Measurements from ENCODE around the gene PTMA.

Gene PTMA

DNA sequence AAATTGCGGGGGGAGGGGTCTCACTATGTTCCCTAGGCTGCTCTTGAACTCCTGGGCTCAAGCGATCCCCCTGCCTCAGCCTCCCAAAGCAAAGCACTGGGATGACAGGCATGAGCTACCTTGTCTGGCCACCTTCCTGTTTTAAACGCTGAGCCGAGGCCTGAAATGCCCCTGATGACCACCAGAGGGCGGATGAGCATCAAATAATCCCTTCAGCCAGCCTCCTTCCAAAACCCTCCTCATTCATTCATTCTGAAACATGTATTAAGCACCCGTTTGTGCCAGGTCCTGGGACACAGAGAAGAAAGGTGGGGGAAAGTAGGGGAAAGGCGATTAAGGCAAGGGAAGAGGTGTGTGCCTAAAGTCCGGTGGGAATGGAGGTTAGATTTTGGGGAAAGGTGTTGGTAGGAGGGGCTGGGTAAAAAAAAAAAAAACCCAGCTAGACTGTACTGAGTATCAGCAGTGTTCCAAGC, 30.7 kb upstream of the PTMA start:
- DNase-seq = peak; percentile 86

DNA sequence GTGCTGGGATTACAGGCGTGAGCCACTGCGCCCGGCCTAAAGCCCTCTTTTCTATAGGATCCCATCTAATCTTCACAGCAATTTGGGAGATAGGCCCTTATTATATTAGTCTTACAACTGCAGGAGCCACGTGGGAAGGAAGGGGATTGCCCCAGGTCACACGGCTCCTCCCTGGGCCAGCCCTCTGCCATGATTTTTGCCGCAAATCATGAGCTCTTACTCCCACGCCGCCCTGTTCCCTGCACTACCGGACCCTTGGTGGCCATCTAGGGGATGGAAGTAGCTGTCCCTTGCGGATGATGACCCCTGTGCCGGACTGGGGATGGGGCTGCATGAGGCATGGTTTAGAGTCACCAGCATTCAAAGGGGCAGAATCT, 28.4 kb upstream of the PTMA start:
- no peak for DNase-seq

DNA sequence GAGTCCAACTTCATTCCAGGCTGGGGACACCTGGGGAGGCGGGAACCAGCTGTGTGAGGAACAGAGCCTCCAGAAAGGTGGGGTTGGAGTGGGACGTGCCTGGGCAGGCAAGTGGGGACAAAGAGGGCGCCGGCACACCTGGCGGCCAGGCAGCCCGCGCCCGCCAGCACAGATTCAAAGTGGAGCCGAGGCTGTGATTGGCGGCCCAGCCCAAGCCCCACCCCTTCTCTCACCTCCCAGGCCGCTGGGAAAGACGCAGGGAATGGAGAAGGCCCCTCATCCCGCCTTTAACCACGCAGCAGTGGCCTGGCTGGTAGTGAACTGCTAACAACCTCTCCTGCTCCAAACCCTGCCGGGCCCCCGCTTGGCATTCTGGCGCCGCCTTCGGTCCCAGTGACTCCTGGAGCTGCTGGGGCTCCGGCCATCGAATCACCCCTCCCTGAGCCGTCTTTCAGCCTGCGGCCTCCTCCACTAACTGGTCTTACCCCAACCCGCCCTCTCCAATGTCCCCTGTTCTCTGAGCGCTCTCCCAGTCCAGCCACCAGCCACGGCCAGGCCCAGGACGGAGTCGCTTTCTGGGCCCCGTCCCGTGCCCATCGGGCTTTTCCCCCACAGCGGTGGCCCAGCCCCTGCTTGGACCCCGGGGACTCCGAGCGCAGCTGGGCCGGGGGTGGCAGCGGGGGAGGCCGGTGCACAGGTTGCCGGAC, 27.9 kb upstream of the PTMA start:
- DNase-seq = no peak

DNA sequence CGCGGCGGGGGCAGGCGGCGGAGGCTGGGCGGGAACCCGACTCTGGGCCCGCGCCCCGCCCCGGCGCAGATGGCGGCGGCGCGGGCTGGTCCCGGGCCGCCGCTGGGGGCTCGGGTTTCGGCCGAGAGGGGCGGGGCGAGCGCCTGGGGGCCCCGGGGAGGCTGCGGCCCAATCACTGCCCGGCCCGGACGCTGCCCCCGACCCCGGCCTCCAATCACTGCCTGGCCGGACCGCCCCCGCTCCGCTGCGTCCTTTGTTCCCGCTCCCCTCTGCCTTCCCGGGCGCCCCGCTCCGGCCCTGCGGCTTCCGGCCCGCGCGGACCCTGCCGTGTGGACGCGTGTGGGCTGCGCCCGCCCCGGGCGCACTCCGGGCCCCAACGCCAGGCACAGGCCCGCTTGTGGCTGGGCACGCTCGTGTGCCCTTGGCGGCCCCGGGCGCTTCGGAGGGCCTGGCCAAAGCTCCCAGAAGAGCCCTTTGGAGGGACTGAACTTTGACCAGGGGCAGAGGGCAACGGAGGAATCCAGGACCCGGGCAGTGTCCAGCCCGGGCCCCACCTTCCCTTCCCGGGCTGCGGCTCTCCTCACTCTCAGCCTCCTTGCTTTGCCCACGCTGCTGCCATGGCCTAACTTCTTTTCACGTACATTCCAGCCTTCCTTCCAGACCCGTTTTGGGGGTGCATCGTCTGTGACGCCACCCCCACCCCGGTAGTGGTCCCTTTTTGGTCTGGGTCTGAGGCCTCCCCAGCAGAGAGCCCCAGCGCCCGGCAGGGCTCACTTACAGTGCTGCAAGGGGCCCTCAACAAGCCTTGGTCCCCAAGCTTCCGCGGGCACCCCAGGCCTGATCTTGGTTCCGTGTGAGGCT, 27.1 kb upstream of the PTMA start:
- peak; percentile 94 for DNase-seq

DNA sequence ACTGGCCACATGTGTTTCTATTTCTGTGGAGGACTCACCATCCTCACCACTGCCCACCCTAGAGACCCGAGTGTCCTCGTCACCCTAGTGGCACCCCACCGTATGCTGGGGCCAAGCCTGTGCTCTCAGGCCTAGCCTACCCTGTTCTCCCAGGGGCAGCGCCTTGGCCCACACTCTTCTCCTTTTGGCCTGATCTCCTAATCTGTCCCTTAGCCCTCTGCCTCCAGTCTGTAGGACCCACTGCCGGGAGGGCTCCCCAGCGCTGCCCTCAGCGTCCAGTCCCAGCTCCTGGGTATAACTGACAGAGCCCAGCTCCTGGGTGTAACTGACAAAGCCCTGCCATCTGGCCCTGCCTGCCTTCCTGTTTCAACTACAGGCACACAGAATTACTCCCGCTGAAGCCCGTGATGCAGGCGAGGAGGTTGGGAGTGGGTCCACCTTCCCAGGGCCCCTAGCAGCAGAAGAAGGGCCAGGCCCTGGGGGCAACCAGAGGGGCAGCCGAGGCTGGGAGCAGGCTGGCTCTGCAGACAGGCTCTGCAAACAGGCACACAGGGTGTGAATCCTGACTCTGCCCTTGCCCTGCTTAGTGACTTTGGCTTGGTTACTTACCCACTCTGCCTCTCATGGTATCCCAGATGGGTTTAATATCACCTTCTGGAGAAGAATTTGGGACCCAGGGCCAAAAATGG, 25.6 kb upstream of the PTMA start:
- DNase-seq = no peak

DNA sequence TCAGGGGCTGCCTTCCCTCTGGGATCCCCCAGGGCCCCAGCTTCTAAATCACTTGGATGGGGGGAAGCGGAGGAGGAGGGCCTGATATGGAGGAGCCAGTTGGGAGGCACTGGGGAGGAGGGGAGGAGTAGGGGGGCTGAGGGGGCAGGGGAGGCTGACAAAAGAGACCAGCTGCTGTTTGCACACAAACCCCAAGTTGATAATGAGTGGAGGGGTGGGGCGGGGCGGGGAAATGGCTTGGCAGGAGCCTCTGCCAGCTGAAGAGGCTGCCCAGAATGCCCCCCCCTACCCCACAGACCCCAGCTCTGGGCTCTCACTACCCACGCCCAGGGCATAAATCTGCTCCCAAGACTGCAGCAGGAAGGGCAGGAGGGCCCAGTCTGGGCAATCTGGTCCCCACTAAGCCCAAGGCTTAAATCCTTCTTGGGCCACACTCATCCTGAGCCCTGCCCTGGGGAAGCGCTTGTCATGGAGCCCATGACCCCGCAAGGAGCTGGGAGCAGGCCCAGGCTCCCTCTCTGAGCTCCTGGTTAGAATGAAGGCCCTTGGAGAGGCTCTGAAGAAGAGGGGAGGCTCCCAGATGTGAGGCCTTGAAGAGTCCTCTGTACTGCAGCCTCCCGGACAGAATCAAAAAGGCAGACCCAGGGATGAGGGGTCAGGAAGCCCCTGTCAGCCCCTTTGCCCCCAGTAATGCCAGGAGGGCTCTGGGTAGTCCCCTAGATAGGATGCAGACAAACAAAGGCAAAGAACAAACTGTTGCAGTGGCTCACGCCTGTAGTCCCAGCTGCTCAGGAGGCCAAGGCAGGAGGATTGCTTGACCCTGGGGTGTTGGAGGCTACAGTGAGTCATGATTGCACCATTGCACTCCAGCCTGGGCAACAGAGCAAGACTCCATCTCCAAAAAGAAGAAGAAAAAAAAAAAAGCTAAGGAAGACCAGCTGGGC, 24.8 kb upstream of the PTMA start:
- peak; percentile 73 for DNase-seq

DNA sequence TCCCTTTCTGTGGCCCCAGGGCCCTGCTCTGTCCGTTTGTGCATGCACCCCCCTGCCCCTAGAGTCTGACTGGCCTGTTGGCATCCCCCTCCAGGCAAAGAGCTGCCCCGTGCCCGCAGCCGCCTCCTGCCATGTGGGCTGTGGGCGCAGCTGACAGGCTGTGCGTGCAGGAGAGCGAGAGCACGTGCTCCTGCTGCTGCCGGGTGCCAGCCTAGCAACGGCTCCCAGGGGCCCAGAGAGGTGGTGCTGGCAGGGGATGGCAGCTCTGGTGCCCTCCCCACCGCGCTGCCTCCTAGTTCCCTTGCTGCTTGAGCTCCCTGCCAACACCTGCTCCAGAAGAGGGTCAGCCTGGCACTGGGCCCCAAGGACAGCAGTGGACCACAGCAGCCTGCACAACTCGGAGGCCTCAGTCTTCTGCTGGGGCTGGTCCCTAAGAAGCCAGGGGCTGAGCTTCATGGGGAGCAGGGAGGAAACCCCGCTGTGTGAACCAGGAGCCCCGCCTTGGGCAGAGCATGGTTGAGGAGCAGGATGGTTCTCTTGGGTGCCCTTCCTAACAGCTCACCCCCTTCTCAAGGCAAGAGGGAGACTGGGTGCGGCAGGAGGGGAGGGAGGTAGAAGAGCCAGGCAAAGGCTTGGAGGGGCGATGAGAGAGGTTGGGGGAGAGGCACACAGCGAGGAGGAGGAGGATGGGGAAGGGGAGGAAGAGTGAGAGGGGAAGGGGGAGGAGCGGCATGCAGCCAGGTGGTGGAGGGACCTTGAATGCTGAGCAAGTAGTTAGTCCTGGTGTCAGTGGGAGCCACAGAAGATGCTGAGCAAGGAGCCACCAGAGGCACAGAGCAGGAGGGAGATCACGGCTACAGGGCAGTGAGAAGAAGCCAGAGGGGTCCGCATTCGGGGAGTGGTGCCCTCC, 23.8 kb upstream of the PTMA start:
- no peak for DNase-seq

DNA sequence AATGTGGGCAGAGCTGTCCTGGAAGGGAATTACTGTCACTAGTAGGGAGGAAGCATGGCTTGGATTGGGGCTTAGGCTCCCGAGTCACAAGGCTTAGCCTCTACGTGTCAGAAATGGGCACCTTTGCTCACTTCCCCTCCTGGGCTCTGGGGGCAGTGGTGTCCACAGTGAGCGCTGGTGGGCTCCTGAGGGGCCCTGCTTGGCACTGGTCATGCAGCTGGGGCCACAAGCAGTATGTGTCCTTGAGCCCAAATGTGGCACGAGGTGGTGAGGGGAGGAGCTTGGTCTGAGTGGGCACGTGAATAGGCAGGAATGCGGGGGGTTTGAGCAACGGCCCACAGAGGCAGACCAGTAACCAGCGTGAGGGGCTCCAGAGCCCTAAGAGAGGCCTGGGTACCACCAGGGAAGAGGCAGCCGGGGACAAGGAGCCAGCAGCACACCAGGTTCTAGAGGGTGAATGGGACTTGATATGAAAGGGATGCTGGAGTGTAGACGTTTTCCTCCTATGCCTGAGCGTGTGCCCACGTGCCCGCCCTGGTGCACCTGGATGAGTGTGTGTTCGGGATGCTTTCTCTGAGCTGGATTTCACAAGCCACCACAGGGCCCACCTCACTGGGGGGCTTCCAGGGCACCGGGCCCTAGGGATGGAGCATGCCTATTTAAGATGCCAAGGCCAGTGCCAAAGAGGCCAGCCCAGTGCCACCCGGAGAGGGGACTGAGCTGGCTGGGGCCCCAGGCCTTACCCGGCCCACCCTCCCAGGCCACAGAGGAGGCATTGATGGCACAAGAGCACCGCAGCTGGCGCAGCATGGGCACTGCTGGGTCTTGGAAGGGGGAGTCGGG, 22.8 kb upstream of the PTMA start:
- DNase-seq = no peak

DNA sequence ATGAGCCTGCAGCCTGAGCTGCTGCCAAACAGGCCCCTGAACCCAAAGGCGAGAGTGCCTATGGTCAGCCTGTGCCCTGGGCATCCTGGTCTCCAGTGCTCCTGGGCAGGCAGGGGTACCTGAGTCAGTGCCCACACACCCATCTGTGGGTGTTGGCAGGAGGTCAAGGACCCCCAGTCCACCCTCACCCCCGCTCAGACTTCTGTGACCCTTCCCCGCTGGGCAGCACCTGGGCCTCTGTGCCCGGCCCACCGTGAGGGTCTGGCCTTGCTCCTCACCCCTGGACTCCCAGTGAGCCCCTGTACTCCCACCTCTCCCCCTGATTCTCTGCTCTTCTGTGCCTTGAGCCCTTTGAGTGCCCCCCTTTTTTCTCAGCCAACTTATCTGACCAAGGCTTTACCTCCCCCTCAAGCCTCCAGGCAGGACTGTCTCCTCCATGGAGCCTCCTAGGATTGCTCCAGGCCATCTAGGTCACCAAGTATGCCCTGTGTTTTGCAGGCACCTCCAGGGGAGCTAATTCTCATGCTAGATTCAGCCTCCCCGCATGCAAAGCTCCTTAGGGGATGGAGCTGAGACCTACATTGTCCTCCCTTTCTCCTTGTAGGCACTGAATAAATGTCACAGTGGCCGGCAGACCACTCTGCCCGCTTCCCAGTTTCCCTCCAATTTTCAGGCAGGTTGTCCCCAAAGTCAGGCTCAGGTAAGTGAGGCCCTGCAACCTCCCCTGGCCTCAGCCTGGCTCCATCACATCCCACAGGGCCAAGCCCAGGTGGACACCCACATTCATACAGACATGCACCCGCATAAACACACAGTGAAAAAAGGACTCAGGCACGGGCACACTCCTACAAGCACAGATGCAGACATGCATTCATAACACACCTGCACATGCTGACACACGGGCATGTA, 21.9 kb upstream of the PTMA start:
- DNase-seq = no peak

DNA sequence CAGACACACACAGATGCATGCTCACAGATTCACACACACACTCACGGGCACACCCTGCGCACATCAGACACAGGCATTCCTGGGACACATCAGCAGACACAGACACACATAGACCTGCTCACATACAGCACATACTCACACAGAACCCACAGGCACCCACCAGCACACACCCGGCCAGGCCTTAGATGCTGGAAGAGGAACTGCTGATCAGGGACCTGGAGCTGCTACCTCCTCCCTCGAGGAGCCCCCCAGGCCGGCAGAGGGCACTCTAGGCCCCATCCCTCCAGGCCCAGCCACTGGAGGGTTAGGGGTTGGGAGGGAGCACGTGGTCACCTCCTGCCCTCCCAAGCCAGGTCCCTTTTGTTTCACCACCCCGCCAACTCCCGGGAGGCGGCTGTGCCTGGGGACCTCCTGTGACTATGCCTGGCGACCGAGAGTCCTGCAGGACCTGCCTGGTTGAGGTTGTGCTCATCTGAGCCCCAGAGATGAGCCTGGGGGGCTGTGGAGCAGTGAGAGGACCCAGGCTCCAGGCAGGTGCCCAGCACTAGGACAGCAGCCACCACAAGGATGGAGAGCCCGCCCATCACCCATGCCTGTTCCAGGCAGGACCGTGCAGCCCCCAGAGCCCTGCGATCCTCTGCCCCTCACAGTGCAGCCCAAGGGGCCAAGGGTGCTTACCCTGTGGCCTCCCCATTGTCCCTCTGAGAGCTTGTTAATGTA, 21.0 kb upstream of the PTMA start:
- no peak for DNase-seq

DNA sequence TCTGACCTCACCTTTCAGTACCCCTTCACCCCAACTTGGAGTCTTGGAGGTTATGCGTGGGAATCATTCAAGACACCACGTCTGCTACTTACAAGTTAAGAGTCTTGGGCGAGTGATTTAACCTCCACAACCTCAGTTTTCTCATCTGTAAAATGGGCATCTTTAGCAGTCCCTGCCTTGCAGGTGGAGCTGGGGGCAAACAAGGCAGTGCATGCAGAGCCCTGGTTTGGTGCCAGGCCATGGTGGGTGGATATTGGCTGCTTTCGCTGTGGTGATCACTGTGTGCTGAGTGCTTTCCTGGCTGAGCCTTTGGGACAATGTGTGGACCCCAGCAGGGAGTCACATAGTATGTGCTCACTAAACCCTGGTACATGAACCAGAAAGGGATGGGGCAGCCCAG, 20.4 kb upstream of the PTMA start:
- DNase-seq = no peak

DNA sequence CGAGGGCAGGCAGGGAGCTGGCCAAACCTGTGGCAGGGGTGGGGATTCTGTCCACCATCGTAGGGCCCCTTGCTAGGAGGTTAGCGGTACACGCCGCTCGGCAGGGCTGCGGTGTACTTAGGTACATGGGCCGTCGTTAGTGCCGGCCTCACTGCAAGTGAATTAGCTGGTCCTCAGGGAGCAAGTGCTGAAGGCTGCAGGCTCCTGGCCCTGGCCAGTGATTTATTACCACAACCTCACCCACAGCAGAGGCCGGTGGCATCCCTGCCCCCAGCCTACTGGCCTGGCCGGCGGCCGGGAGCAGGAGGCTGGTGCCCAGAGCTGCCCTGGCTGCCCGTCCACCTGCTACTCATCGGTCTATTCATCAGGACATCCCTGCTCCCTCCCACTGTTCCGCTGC, 19.6 kb upstream of the PTMA start:
- no peak for DNase-seq

DNA sequence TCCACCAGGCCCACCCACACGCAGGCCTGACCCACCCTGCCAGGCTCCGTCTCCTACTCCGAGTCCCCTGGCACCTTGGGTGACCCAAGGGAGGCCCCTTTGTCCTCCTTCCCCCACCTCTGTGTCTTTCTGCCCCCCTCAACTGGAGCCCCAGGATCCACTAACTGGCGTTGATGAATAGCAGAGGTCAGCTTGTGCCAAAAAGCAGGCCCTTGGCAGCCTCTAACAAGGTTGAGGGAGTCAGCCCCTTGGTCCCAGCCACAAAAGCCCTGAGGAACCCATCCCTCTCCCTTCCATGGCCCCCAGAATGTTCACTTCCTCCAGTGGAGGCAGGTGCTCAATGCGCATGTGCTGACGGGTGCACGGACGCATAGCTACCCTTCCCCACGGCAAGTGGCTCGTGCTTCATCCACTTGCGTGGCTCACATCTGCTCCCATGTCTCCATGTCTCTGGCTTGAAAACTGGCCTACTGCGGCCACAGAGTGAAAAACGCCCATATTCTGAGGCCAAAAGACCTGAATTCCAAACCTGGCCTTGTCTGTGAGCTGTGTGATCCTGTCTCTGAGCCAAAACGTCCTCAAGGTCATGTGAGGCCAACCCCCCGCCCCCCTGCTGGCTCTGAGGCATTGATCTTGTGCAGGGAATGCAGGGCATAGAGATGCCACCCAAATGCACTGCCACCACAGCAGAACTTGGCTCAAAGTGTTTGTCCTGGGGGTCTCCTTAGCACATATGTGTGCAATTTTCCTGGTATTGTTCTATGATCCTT, 19.0 kb upstream of the PTMA start:
- DNase-seq = no peak

DNA sequence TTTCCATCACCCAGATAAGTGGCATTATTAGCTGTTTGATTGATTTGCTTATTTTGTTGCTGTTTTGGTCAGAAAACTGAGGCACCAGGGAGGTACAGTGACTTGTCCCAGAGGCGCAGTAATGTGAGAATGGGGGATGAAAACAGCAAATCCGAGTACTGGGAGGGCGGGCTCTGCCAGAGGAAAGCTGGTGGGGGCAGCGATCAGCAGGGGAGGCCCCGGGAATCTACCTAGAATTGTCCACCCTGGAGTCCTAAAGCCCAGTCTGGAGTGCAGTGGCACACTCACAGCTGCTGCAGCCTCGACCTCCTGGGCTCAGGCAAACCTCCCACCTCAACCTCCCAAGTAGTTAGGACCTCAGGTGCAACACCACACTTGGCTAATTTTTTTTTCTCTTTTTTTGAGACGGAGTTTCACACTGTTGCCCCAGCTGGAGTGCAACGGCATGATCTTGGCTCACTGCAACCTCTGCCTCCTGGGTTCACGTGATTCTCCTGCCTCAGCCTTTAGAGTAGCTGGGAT, 17.0 kb upstream of the PTMA start:
- no peak for DNase-seq

DNA sequence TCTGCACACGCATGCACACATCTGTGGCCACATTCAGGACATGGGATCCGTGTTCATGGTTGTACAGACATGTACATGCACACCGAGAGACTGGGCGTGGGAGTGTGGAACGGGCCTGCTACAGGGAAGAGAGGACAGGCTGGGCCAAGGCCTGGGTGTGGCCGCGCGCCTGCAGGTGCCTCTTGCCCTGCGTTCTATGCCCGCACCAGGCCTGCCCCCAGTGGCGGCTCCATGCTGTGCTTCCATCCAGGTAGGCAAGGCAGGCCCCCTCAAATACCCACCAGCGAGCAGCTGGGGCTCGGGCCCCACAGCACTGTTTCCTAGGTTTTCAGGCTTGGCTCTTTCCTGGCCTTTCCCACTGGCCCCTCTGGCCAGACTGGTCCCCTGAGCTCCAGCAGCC, 15.5 kb upstream of the PTMA start:
- DNase-seq = no peak

DNA sequence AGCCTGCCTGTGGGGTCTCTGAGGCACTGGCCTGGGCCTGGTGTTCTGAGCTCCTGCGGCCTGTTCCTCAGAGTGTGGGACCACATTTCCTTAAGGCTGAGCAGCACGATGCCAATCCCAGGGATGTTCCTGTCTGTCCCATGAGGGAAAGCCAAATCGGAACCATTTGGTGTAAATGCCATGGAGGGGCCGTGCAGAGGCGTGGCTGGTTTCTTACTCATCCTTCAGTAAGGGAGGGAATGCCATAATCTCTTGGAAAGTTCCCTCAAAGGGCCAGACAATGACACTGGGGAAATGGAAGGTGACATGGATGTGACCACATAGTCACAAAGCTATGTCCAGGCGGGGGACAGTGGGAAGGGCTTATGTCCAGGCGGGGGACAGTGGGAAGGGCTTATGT, 14.4 kb upstream of the PTMA start:
- no peak for DNase-seq

DNA sequence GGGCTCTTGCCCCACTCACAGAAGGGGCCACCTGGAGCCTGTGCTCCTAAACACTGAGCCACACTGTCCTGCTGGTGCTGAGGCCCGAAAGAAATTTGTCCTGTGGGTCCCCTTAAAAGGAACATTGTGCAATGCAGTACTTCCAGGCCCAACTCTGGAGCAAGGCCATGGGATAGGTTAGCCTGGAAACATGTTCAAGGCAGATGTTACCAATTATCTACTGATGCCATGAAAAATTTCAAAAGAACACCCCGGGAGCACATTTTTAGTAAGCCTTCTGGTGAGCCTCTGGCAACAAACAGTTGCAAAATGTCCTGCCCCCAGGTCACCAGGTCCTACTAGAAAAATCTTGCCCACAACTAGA, 12.3 kb upstream of the PTMA start:
- peak; percentile 49 for DNase-seq

DNA sequence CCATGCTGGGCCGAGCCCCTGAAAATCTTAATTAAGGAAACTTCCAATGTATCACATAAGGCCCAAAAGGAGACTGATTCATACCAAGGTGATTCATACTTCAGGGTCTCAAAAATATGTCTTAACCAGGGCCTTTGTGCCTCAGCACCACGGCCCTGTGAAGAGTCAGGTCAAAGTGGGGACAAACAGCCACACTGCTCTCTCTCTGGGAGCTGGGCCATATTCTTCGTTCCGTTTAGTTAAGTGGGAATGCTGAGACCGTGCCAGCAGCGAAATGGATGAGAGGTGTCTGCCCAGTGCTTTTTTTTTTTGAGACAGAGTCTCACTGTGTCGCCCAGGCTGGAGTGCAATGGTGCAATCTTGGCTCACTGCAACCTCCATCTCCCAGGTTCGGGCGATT, 9.3 kb upstream of the PTMA start:
- no peak for DNase-seq

All from right hindlimb (tissue), 1 donor.